HG02763 (cell line): ENCODE results near the gene TAF8.

ENCODE experiments used
- ATAC-seq: cut with Tn5 transposase; IDR thresholded peaks from one replicate; pipeline ENCODE4 v1.9.1; 2021; ENCODE audit warnings: mild to moderate bottlenecking, moderate library complexity; ENCODE audit not compliant: unreplicated experiment

Gene TAF8

DNA sequence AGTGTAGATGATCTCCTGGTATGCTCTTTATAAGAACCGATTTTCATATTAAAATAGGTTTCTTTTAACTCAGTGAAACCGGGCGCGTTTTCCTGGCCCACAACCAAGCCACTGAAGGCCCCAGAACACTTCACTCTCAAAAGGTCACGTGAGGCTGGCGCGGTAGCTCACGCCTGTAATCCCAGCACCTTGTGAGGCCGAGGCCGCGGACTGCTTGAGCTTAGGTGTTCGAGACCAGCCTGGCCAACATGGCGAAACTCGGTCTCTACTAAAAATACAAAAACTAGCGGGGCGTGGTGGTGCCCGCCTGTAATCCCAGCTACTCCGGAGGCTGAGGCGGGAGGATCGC is 402 bp upstream of the TAF8 start:
- no peak for ATAC-seq

DNA sequence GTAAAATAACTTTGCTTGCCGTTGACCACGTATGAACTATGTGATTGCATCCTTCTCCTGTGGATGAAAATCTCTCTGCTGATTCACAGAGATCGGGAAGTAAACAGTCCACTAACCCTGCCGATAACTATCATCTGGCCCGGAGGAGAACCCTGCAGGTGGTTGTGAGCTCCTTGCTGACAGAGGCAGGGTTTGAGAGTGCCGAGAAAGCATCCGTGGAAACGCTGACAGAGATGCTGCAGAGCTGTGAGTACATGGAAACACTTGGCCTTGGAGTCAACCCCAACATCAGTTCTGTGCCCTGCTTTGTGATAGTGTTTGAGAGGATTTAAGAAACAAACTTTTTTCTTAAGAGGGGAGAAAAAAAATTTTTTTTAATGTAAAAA is 937 bp downstream of the TAF8 start:
- no peak for ATAC-seq

- no peak for ATAC-seq
These were observed 3.3 kb downstream of the TAF8 start for GRCh38 chr6:42053601-42054000.

GRCh38 chr6:42059743-42060142 is 9.4 kb downstream of the TAF8 start:
- no peak for ATAC-seq

- no peak for ATAC-seq
These were observed 15.9 kb downstream of the TAF8 start for GRCh38 chr6:42066156-42066675.

GRCh38 chr6:42068173-42068572 is 17.8 kb downstream of the TAF8 start:
- no peak for ATAC-seq

- no peak for ATAC-seq
These were observed 18.7 kb downstream of the TAF8 start for GRCh38 chr6:42068872-42069522.

- ATAC-seq = no peak
These were observed 21.7 kb downstream of the TAF8 start for GRCh38 chr6:42071881-42072583.

- no peak for ATAC-seq
These were observed 23.0 kb downstream of the TAF8 start for GRCh38 chr6:42073287-42073686.

DNA sequence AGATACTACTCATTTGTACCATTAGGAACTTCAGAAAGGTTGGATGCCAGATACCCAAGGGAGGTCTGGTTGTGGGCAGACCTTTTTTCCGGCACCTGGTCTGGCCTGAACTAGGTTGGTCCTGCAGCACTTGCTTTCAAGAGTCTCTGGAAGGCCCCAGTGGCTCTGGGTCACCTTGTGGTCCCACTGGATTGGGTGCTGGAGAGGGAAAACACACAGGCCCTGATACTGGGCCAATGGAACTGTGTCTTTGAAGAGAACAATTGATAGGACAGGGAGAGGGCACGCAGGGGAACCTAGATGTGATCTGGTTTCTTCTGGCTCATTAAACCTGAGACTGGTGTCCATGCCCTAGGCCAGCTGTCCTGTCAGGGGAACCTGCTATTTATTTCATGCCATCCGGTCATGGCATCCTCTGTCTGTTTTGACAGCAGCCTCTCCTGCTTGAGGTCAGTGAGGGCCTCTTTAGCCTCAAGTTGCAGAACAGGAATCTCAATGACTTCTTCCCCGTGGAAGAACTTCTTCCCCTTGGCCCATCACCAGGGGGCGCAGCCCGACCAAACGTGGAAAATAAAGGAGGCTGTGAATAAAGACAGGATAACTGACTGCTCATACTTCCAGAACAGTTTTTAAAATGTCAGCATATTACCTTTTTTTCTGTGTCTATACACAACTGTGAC is 25.0 kb downstream of the TAF8 start:
- no peak for ATAC-seq

GRCh38 chr6:42078386-42078785 is 28.1 kb downstream of the TAF8 start:
- no peak for ATAC-seq

DNA sequence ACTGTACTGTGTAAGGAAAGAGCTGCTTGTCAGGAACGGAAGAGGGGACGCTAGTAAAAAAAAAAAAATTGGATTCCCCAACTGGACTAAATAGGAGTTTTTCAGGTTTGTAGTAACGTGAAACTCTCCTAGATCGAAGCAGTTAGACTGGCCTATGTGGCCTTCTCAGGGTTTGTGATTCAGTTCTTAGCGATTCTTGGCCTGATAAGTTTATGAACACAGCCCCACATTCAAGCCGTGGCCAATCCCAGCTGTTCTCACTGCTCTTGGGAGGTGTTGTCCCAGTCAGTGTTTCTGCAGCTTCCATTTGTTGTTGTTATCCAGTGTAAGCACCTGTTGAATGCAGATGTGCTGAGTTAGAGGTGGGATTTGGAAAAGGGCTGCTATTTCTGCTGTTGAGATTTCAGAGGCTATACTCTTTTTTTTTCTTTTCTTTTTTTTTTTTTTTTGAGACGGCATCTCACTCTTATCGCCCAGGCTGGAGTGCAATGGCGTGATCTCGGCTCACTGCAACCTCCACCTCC is 29.7 kb downstream of the TAF8 start:
- no peak for ATAC-seq

DNA sequence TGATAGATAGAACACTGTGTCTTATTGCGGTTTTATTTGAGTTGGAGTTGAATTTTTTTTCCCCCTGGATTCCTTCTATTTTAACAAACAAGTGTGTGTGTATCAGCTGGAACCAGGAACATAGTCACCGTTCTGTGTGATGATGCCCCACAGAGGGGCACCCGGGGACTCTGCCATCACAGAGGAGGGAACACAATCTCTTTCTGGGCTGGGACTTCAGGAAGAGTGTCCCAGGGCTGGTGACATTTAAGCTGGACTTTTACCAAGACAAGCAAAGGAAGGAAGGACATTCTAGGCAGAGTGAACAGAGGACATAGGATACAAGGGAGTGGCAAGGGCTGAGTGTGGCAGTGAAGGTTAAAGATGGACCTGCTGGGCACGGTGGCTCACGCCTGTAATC is 33.2 kb downstream of the TAF8 start:
- ATAC-seq = no peak

- ATAC-seq = no peak
These were observed 34.6 kb downstream of the TAF8 start for GRCh38 chr6:42084889-42085288.

- ATAC-seq = no peak
These were observed 36.0 kb downstream of the TAF8 start for GRCh38 chr6:42086046-42087035.

GRCh38 chr6:42088101-42088591 is 37.8 kb downstream of the TAF8 start:
- no peak for ATAC-seq

DNA sequence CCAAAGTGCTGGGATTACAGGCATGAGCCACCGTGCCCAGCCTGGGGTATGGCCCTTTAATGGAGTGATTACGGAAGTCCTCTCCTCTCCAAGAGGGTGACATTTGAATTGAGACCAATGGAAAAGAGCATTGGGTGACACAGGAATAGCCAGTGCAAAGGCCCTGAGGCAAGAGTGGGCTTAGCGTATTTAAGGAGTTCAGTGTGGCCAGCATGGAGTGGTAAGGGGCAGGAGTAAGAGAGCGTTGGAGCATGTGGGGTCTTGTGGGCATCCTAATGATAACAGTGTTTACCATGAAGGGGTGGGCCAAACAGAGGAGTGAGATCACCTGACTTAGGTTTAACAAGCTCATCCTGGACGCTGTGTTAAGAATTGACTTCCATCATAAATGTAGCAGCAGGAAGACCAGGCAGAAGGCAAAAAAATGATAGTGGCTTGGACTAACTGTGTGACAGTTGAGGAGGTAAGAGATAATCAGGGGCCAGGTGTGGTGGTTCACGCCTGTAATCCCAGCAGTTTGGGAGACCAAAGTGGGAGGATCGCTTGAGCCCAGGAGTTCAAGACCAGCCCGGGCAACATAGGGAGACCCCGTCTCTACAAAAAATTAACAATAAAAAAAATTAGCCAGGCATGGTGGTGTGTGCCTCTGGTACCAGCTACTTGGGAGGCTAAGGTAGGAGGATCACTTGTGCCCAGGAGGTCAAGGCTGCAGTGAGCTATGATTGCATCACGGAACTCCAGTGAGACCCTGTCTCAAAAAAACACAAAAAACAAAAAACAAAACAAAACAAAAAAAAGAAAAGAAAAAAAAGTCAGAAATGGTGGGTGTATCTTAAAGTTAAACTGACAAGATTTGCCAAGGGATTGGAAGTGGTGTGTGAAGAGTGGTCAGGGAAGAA is 40.7 kb downstream of the TAF8 start:
- ATAC-seq = no peak

GRCh38 chr6:42091718-42092023 is 41.3 kb downstream of the TAF8 start:
- ATAC-seq = no peak

DNA sequence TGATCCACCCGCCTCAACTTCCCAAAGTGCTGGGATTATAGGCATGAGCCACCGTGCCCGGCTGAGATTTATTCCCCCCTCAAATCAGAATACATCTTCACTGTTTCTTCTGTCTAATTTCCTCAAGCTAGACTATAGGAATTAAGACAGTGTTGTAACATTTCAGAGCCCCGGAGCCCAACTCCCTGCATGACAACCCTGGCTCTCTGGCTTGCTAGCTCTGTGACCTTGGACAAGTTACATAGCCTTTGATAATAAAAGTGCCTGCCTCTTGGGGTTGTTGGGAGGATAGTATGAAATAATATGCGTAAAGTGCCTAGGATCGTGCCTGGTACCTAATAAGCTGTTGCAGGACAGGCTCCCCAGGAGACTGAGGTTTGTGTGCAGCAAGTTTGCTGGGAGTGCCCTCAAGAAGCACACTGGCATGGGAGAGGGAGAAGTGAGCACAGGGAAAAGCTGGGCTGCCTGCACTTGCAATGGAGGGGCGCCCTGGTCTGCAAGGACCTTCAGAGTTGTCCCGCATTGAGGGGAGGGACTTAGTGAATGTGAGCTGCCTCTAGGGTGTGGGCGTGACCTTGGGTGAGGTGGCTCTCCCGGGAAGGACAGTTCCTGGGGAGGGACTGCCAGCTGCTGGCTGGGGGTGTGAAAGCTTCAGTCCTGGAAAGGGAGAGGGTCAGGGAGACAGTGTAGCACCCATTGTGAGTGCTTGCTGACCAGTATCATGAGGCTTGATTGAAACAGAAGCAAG is 43.4 kb downstream of the TAF8 start:
- ATAC-seq = no peak
